Stimulated activated CD4-positive, alpha-beta T cell treated with anti-CD3 and anti-CD28 coated beads, Interleukin-1b, Interleukin-23, amount 100 ng/mL, for 4 hours (primary cell): Measurements from ENCODE around the gene TLK1.
A peak's percentile ranks its signal among the peaks of the same experiment; 100 is the strongest.
"Not testable (repeated sequence)": the region's sequence is repeated elsewhere in the genome, so short reads cannot be mapped to it uniquely, and the experiment has no call there.

Experiments used
- DNase-seq, 2 donors: peaks; one replicate each; pipeline ENCODE4 v3.0.0-alpha.2; 2020; ENCODE audit warnings: low read depth in 2 of 2

The TLK1 gene

GRCh38 chr2:171169839-171170238 is 9.1 kb upstream of the TLK1 start:
- DNase-seq = no peak

GRCh38 chr2:171169333-171169732 is 8.6 kb upstream of the TLK1 start:
- no peak for DNase-seq

GRCh38 chr2:171167352-171167997 is 6.8 kb upstream of the TLK1 start:
- DNase-seq = no peak

- DNase-seq = no peak
These were observed 5.8 kb upstream of the TLK1 start for GRCh38 chr2:171166328-171166983.

- DNase-seq = no peak
These were observed 5.3 kb upstream of the TLK1 start for GRCh38 chr2:171165967-171166327.

- DNase-seq = no peak
These were observed 2.6 kb upstream of the TLK1 start for GRCh38 chr2:171163261-171163660.

- not testable (repeated sequence) for DNase-seq
These were observed 2.0 kb upstream of the TLK1 start for GRCh38 chr2:171162522-171163197.

GRCh38 chr2:171160956-171161740 is 455 bp upstream of the TLK1 start:
- peak; percentile 28 to 44 for DNase-seq

- DNase-seq = peak; percentile 21 to 46
These were observed 1.1 kb downstream of the TLK1 start for GRCh38 chr2:171159372-171160118.

GRCh38 chr2:171158790-171159371 is 1.8 kb downstream of the TLK1 start:
- DNase-seq = no peak

GRCh38 chr2:171158036-171158789 is 2.5 kb downstream of the TLK1 start:
- DNase-seq = no peak

- DNase-seq = no peak
These were observed 3.6 kb downstream of the TLK1 start for GRCh38 chr2:171157109-171157500.

- DNase-seq = no peak
These were observed 6.3 kb downstream of the TLK1 start for GRCh38 chr2:171154348-171154747.

GRCh38 chr2:171150694-171151285 is 9.9 kb downstream of the TLK1 start:
- no peak for DNase-seq

- no peak for DNase-seq
These were observed 10.6 kb downstream of the TLK1 start for GRCh38 chr2:171149986-171150693.

GRCh38 chr2:171149171-171149938 is 11.3 kb downstream of the TLK1 start:
- DNase-seq = no peak

- DNase-seq = no peak
These were observed 13.6 kb downstream of the TLK1 start for GRCh38 chr2:171147081-171147480.

GRCh38 chr2:171146633-171147032 is 14.1 kb downstream of the TLK1 start:
- DNase-seq = no peak

GRCh38 chr2:171146071-171146470 is 14.6 kb downstream of the TLK1 start:
- DNase-seq = no peak
